Hippocampal formation (tissue), 2 donors: Measurements from ENCODE around the gene GP2.
"Not testable (repeated sequence)": the region's sequence is repeated elsewhere in the genome, so short reads cannot be mapped to it uniquely, and the experiment has no call there.

Source experiments
- DNase-seq, 2 donors: peaks; one replicate each; lab custom pipeline; 2025; lab: John Stamatoyannopoulos, UW

Gene GP2

GRCh38 chr16:20325005-20325404, 2.3 kb downstream of the GP2 start:
- DNase-seq = no peak

DNA sequence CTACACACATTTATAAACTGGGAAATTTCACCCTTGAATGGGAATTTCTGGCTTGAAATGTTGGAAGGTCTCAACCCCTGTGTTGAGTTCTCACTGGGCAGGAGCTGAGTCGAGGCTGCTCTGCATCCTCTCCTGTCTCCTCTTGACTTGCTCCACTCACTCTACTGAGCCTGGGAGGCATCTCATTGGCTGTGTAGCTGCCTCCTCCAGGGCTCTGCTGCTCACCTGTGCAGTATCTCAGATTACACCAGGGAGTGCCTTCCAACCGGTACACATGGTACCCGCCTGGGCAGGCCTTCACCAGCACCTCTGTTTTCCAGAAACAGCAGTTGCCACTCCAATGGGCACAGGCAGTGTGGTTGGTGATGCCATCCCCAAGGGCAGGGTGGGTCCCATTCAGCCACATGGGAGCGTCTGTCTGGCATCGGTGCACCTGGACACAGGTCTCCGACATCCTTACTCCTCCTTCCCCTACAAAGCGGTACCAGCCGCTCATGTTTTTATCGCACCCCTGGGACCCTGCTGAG, 3.7 kb downstream of the GP2 start:
- no peak for DNase-seq

DNA sequence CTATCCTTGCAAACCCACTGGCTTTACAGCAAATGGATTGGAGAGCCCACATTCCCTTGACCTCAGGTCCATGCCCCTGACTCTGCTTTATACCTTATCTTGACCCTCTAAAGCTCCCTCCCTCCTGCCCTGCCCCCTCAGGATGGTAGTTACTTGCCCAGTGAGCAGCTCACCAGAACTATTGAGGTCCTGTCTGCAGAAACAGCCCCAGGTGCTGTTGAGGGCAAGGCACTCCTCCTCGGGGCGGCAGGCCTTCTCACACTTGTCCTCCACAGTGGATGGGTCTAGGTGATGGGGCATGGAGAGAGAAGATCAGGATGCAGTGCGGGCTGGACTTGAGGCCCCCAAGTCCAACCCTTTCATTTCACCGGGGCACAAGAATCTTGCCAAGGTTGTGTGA, 4.6 kb downstream of the GP2 start:
- no peak for DNase-seq

GRCh38 chr16:20321671-20322070, 5.6 kb downstream of the GP2 start:
- DNase-seq = no peak

DNA sequence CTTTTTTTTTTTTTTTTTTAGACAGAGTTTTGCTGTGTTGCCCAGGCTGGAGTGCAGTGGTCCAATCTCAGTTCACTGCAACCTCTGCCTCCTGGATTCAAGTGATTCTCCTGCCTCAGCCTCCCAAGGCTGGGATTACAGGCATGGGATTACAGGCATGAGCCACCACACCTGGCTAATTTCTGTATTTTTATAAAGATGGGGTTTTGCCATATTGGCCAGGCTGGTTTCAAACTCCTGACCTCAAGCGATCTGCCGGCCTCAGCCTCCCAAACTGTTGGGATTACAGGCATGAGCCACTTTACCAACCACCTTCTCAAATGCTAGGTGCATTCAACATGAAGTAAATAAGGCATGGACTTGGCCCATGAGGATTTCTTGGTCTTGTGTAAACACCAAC, 6.3 kb downstream of the GP2 start:
- DNase-seq = not testable (repeated sequence)

- no peak for DNase-seq
Measured at GRCh38 chr16:20320592-20320991, 6.7 kb downstream of the GP2 start.

GRCh38 chr16:20320178-20320577, 7.1 kb downstream of the GP2 start:
- DNase-seq = no peak

DNA sequence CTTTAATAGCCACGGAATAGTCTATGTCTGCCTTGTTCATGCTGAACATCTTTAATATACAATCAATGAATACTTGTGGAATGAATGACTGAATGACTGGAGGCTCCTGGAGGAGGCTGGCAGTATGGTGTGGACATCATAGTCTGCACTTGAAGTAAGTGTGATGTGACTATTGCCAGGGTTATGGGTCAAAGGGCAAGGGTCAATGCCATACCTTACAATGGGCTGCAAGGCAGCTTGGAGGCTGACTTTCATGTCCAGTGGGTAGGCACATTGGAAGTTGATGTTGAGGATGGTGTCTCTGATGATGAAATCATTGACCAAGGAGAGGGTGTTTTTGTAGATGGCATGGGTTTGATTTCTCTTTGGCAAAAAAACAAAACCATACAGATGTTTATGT, 7.9 kb downstream of the GP2 start:
- DNase-seq = no peak

- DNase-seq = no peak
Measured at GRCh38 chr16:20318437-20318836, 8.9 kb downstream of the GP2 start.

- DNase-seq = no peak
Measured at GRCh38 chr16:20318006-20318405, 9.3 kb downstream of the GP2 start.

- DNase-seq = no peak
Measured at GRCh38 chr16:20317117-20317516, 10.2 kb downstream of the GP2 start.

DNA sequence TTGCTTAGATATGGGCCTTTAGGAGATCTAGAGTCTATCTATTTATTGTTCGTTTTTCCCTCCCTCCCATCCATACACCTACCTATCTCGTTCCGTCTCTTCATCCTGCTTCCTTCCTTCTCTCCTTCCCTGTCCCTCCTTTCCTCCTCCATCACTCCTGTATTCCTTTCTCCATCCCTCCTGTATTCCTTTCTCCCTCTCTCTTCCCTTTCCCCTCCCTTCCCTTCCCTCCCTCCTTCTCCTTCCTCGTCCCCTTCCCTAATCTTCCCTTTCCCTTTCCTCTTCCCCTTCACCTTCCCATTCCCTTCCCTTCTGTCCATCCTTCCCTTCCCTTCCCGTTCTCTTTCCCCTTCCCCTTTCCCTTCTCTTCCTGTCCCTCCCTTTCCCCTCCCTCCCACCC, 10.6 kb downstream of the GP2 start:
- DNase-seq = no peak

DNA sequence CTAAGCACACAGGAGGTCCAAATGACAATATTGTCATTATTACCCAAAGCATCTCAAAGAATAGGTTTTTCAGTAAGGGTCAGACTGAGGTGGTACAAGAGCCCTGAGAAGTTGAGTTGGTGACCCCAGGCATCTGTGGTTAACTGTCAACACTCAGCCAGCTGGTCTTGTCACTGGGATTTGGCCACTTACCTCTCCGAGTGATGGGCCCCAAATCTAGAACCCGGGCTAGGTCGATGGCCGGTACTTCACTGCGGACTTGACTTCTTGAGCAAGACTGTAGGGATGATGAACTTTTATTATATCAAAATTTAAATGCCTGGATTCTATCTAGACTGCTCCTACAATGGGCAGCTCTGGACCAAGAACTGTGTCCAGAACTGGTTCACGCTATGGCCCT, 11.5 kb downstream of the GP2 start:
- DNase-seq = no peak

- DNase-seq = no peak
Measured at GRCh38 chr16:20314575-20314974, 12.7 kb downstream of the GP2 start.

DNA sequence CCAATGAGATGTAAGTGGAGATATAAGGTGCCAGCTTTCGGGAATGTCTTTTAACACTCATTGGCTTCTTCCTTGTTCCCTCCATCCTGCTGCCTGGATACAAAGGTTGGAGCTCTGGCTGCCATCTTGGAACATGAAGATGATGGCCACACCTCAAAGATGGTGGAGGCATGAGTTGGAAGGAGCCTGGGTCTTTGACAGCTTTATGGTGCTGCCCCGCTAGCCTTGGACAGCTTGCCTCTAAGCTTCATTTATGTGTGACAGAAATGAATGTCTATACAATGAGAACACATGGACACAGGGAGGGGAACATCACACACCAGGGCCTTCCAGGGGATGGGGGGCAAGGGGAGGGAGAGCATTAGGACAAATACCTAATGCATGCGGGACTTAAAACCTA, 13.6 kb downstream of the GP2 start:
- DNase-seq = no peak

- not testable (repeated sequence) for DNase-seq
Measured at GRCh38 chr16:20312536-20313095, 14.7 kb downstream of the GP2 start.

- DNase-seq = no peak
Measured at GRCh38 chr16:20311548-20311947, 15.8 kb downstream of the GP2 start.

GRCh38 chr16:20310421-20311395, 16.6 kb downstream of the GP2 start:
- no peak for DNase-seq

GRCh38 chr16:20309786-20310185, 17.5 kb downstream of the GP2 start:
- no peak for DNase-seq

GRCh38 chr16:20308801-20309590, 18.3 kb downstream of the GP2 start:
- DNase-seq = no peak

DNA sequence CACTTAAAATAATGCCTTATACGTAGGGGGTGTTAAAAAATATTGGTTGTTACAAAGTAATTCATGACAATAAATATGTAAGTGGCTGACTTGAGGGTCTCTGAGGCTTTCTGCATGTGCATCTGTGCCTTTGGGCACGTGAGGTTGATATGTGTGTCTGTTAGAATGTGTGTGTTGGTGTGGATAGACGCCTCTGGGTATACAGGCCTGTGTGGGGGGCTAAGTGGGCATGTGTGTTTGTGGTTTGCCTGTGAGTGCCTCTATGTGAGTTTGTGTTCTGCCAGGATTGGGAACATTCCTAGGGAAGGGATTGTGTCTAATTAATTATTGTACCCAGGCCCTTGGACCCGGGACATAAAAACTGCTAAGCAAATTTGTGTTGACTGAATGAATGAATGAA, 19.0 kb downstream of the GP2 start:
- DNase-seq = no peak

DNA sequence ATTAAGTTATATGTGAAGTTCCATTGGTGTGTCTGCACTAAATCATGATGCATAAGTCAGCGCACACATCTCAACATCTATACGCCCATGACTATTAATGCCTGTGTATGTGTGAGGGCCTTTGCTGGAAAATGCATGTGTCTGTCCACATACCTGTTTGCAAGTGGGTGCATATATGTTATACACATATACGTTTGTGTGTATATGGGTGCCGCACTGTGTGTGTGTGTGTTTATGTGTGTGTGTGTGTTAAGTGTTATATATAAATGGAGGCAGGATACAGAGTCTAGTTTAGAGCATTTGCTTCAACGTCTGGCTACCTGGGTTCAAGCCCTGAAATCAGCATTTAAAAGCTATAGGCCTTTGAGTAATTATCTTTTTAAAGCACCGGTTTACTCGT, 19.5 kb downstream of the GP2 start:
- no peak for DNase-seq
